GM12878 (cell line): Measurements from ENCODE around the gene SGTA. TPM values are rescaled to one million over a fixed set of nuclear protein-coding genes. Genes with fewer than 3 reads are reported as not detected.

ENCODE experiments used
- ATAC-seq: fragments of 200-7000 bp; cut with Tn5 transposase; 3 replicates; pipeline ENCODE4 v1.9.1; 2020; ENCODE audit warnings: mild to moderate bottlenecking, moderate library complexity
- BruUV-seq: library from RNA; stranded (reverse); fragments of 400-500 nt; replicated peaks from 2 replicates; lab custom pipeline; 2021; lab: Mats Ljungman, UMichigan
- CTCF ChIA-PET: fragments of 300-600 bp; sonication (Branson Sonifier 250); formaldehyde crosslinking; extraction: SDS; loops from one replicate; lab custom pipeline; 2021; ENCODE audit warnings: inconsistent platforms; lab: Yijun Ruan, JAX
- POLR2A ChIA-PET: fragments of 350-600 bp; formaldehyde crosslinking; extraction: SDS; loops from one replicate; lab custom pipeline; 2021; ENCODE audit warnings: inconsistent platforms; lab: Charles Lee
- RAD21 ChIA-PET: fragments of 300-600 bp; sonication (Branson Sonifier 250); formaldehyde crosslinking; loops from one replicate; lab custom pipeline; 2023; ENCODE audit warnings: antibody characterized with exemption; ENCODE audit not compliant: unreplicated experiment; lab: Charles Lee
- SMC1A ChIA-PET: fragments of 300-600 bp; sonication (Branson Sonifier 250); formaldehyde crosslinking; loops from one replicate; lab custom pipeline; 2023; ENCODE audit not compliant: unreplicated experiment, uncharacterized antibody; lab: Charles Lee
- DNase-seq: peaks from one replicate; pipeline ENCODE4 v3.0.0-alpha.2; 2011; ENCODE audit warnings: low read depth, low spot score
- FAIRE-seq: peaks from 3 replicates; lab custom pipeline; 2011; peaks lifted over from hg19 to GRCh38; lab: Jason Lieb, UNC
- H2AFZ ChIP-seq: 2 replicates; pipeline ENCODE4 v1.6.0; 2011; ENCODE audit warnings: low read depth, low read length, control low read depth; ENCODE audit not compliant: control insufficient read depth
- H3K27ac ChIP-seq: 2 replicates; pipeline ENCODE4 v1.5.1; 2011; ENCODE audit warnings: control low read depth; ENCODE audit not compliant: control insufficient read depth, insufficient read depth
- H3K27me3 ChIP-seq, 2 experiments: replicated peaks in 1 of 2; 2 replicates each; pipeline versions ENCODE4 v1.6.0 to v1.6.1; 2011; ENCODE audit warnings: low read length in 1 of 2; ENCODE audit not compliant: control insufficient read depth in 2 of 2, insufficient read depth in 2 of 2
- H3K36me3 ChIP-seq, 2 experiments: 2 replicates each; pipeline ENCODE4 v1.5.1; 2011; ENCODE audit warnings: low read length in 1 of 2; ENCODE audit not compliant: control insufficient read depth in 2 of 2, insufficient read depth in 2 of 2
- H3K4me1 ChIP-seq: 2 replicates; pipeline ENCODE4 v1.6.1; 2011; ENCODE audit warnings: mild to moderate bottlenecking, low read length, moderate library complexity, mixed read lengths; ENCODE audit not compliant: control insufficient read depth, insufficient read depth
- H3K4me2 ChIP-seq: 2 replicates; pipeline ENCODE4 v1.6.0; 2011; ENCODE audit warnings: control low read depth; ENCODE audit not compliant: control insufficient read depth, insufficient read depth
- H3K4me3 ChIP-seq: fragments of 200-600 bp; sonication (generic); 2 replicates; pipeline ENCODE4 v1.5.1; 2016
- H3K79me2 ChIP-seq: 2 replicates; pipeline ENCODE4 v1.6.0; 2011; ENCODE audit warnings: low read length; ENCODE audit not compliant: control insufficient read depth, insufficient read depth
- H3K9ac ChIP-seq: 2 replicates; pipeline ENCODE4 v1.8.0; 2011; ENCODE audit warnings: low read length, control low read depth, mixed read lengths; ENCODE audit not compliant: control insufficient read depth, insufficient read depth
- H3K9me3 ChIP-seq: replicated peaks from 3 replicates; pipeline ENCODE4 v1.5.1; 2011; ENCODE audit warnings: mild to moderate bottlenecking, low read length; ENCODE audit not compliant: control insufficient read depth, insufficient read depth
- H4K20me1 ChIP-seq: 2 replicates; pipeline ENCODE4 v1.6.0; 2011; ENCODE audit not compliant: control insufficient read depth, insufficient read depth
- CEBPB ChIP-seq, 2 experiments: fragments of 150-350 bp in 1 of 2; IDR thresholded peaks; 2 replicates each; pipeline ENCODE4 v1.6.1; 2012 to 2014; ENCODE audit warnings: low read depth in 2 of 2, low read length in 2 of 2, borderline replicate concordance in 1 of 2, inconsistent platforms in 1 of 2
- HDGF ChIP-seq: fragments of 450-650 bp; IDR thresholded peaks from 2 replicates; pipeline ENCODE4 v1.6.1; 2016; ENCODE audit warnings: antibody characterized with exemption
- NR2F1 ChIP-seq: fragments of 450-650 bp; conservative IDR thresholded peaks from 2 replicates; pipeline ENCODE4 v1.6.1; 2017; ENCODE audit warnings: mild to moderate bottlenecking
- RAD51 ChIP-seq: fragments of 450-650 bp; IDR thresholded peaks from 2 replicates; pipeline ENCODE4 v1.6.1; 2016; ENCODE audit warnings: moderate library complexity, mild to moderate bottlenecking, inconsistent platforms
- ZBTB33 ChIP-seq: fragments of 450-650 bp; IDR thresholded peaks from 2 replicates; pipeline ENCODE4 v1.6.1; 2017; ENCODE audit warnings: mild to moderate bottlenecking
- ZNF622 ChIP-seq: fragments of 450-650 bp; IDR thresholded peaks from 2 replicates; pipeline ENCODE4 v1.6.1; 2017; ENCODE audit warnings: mild to moderate bottlenecking, inconsistent platforms
- WGBS: methylation state at CpG from one replicate; pipeline ENCODE4 v1.1.6; 2016; ENCODE audit warnings: low lambda C conversion rate; ENCODE audit not compliant: insufficient replicate concordance, insufficient coverage; ENCODE audit errors: missing lambda C conversion rate; 5-methylcytosine and 5-hydroxymethylcytosine counted together
- in situ Hi-C: fragments of 300-500 bp; cut with MboI; formaldehyde crosslinking; loops from 9 replicates; pipeline ENCODE4 v1.14.3; 2018; ENCODE audit warnings: mixed read lengths
- intact Hi-C: fragments of 100-400 bp; cut with micrococcal nuclease; formaldehyde crosslinking; loops from one replicate; pipeline ENCODE4 v1.14.2; 2022; ENCODE audit not compliant: unreplicated experiment
- polyA plus RNA-seq, 11 experiments: library from polyadenylated mRNA; depleted of rRNA in 4 of 11; unstranded in 6 of 11; stranded (reverse) in 5 of 11; fragments of >200 nt; fragmentation: Nextera tagmentation in 4 of 11; fragmentation: Illumina TruSeq in 1 of 11; extraction: Ambion mirVana in 4 of 11; extraction: Trizol in 1 of 11; gene quantifications; 1 replicate in 1 of 11; 2 replicates in 10 of 11; pipeline versions ENCODE4 v1.2.1 to v1.2.3, GENCODE V29; 2011 to 2016; ENCODE audit warnings: inconsistent platforms in 2 of 11, missing spikeins in 2 of 11, low read depth in 1 of 11
- total RNA-seq, 4 experiments: library from RNA; depleted of rRNA in 3 of 4; stranded (reverse); fragments of >200 nt in 3 of 4; fragmentation: Illumina TruSeq in 1 of 4; extraction: Trizol in 1 of 4; gene quantifications; 2 replicates each; pipeline versions ENCODE4 v1.2.1 to v1.2.3, GENCODE V29; 2013 to 2021
- TF ChIP-seq, protein P1 (sequence below): fragments of 450-650 bp; formaldehyde crosslinking; IDR thresholded peaks from 2 replicates; pipeline ENCODE4 v1.5.0; 2022; ENCODE audit warnings: mild to moderate bottlenecking, missing genetic modification characterization
- TF ChIP-seq, protein P2 (sequence below): fragments of 450-650 bp; IDR thresholded peaks from 2 replicates; pipeline ENCODE4 v1.6.1; 2016; ENCODE audit warnings: mild to moderate bottlenecking

The SGTA gene
- total and polyA plus RNA-seq, 10 of the 15 experiments (the other 5 are each of a cell fraction or from before 2014, with no cell fraction given): 2.0 to 102 (median 48.2) TPM

GRCh38 chr19:2770055-2771013 is 12.7 kb downstream of the SGTA start:
- Histone ChIP-seq H3K4me2 (no peak overlapping the region), H4K20me1 (peaks cover 3% of the 10 kb centered on the region; the same call in 1 of the 2 replicates), H3K36me3 (peaks cover 1 to 27% of the 10 kb centered on the region in 2 experiments; a peak in 3 of 4 replicates), H3K4me1 (peaks cover under 1% of the 10 kb centered on the region; the same call in 1 of the 2 replicates), H2AFZ (no peak overlapping the region), H3K9ac (no peak overlapping the region), H3K79me2 (peaks cover 33% of the 10 kb centered on the region), H3K4me3 (no peak overlapping the region), H3K9me3 (no peaks in the 10 kb centered on the region; the same call in 2 of the 3 replicates), H3K27ac (no peak overlapping the region), H3K27me3 (no peaks in the 10 kb centered on the region)
- intact Hi-C loops: no loop called here
- RAD21 ChIA-PET: interaction anchor here (0.5 kb wide), 2 partner anchors 115 to 318 kb away, joined by 4 to 5 read pairs; no protein-coding TSS in a partner anchor
- no peak for DNase-seq
- WGBS: 89% methylated on average over 40 of the region's 40 CpGs
- POLR2A ChIA-PET: no interaction called here
- BruUV-seq: no TSS peak
- SMC1A ChIA-PET: no interaction called here
- no peak for FAIRE-seq
- in situ Hi-C loops: no loop called here
- ATAC-seq: no peak
- CTCF ChIA-PET: interaction anchor here (1.2 kb wide), 1 partner anchor 21 kb away, joined by 4 read pairs; no protein-coding TSS in a partner anchor
- TF ChIP-seq CEBPB (IDR thresholded peaks at IDR 0.05; ENCODE audit: borderline replicate concordance in 1 of 2, low read depth in 2 of 2, low read length in 2 of 2) (no peak), RAD51 (no peak)

GRCh38 chr19:2769218-2769617 is 13.9 kb downstream of the SGTA start:
- Histone ChIP-seq H4K20me1 (peaks cover 3% of the 10 kb centered on the region; the same call in 1 of the 2 replicates), H3K4me2 (no peak overlapping the region), H3K36me3 (peaks cover 5 to 31% of the 10 kb centered on the region in 2 experiments; a peak in 3 of 4 replicates), H3K4me3 (no peak overlapping the region), H3K79me2 (peaks cover 22% of the 10 kb centered on the region), H2AFZ (no peak overlapping the region), H3K9me3 (no peaks in the 10 kb centered on the region), H3K4me1 (no peaks in the 10 kb centered on the region), H3K27me3 (no peaks in the 10 kb centered on the region), H3K9ac (no peak overlapping the region), H3K27ac (no peak overlapping the region)
- no peak for FAIRE-seq
- 97% methylated on average over 8 of the region's 8 CpGs for WGBS
- intact Hi-C loops: no loop called here
- DNase-seq: no peak
- RAD21 ChIA-PET: no interaction called here
- ATAC-seq: no peak
- CTCF ChIA-PET: interaction anchor here (0.7 kb wide), 1 partner anchor 121 kb away, joined by 3 read pairs; no protein-coding TSS in a partner anchor
- POLR2A ChIA-PET: no interaction called here
- no TSS peak for BruUV-seq
- SMC1A ChIA-PET: no interaction called here
- in situ Hi-C loops: no loop called here
- no peak for TF ChIP-seq ZBTB33
- no peak for TF ChIP-seq HDGF
- TF ChIP-seq, protein P1, sequence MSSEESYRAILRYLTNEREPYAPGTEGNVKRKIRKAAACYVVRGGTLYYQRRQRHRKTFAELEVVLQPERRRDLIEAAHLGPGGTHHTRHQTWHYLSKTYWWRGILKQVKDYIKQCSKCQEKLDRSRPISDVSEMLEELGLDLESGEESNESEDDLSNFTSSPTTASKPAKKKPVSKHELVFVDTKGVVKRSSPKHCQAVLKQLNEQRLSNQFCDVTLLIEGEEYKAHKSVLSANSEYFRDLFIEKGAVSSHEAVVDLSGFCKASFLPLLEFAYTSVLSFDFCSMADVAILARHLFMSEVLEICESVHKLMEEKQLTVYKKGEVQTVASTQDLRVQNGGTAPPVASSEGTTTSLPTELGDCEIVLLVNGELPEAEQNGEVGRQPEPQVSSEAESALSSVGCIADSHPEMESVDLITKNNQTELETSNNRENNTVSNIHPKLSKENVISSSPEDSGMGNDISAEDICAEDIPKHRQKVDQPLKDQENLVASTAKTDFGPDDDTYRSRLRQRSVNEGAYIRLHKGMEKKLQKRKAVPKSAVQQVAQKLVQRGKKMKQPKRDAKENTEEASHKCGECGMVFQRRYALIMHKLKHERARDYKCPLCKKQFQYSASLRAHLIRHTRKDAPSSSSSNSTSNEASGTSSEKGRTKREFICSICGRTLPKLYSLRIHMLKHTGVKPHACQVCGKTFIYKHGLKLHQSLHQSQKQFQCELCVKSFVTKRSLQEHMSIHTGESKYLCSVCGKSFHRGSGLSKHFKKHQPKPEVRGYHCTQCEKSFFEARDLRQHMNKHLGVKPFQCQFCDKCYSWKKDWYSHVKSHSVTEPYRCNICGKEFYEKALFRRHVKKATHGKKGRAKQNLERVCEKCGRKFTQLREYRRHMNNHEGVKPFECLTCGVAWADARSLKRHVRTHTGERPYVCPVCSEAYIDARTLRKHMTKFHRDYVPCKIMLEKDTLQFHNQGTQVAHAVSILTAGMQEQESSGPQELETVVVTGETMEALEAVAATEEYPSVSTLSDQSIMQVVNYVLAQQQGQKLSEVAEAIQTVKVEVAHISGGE (CRISPR knock-in tag): no peak
- no peak for TF ChIP-seq NR2F1
- TF ChIP-seq, protein P2, sequence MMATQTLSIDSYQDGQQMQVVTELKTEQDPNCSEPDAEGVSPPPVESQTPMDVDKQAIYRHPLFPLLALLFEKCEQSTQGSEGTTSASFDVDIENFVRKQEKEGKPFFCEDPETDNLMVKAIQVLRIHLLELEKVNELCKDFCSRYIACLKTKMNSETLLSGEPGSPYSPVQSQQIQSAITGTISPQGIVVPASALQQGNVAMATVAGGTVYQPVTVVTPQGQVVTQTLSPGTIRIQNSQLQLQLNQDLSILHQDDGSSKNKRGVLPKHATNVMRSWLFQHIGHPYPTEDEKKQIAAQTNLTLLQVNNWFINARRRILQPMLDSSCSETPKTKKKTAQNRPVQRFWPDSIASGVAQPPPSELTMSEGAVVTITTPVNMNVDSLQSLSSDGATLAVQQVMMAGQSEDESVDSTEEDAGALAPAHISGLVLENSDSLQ: no peak
- TF ChIP-seq ZNF622: no peak
